Activated CD4-positive, alpha-beta T cell treated with anti-CD3 and anti-CD28 coated beads for 36 hours (primary cell): Measurements from ENCODE around the gene PACS2. TPM values are rescaled to one million over a fixed set of nuclear protein-coding genes. Genes with fewer than 3 reads are reported as not detected.
"Not testable (repeated sequence)": the region's sequence is repeated elsewhere in the genome, so short reads cannot be mapped to it uniquely, and the experiment has no call there.

ENCODE experiments used
- ATAC-seq: fragments of 200-7000 bp; cut with Tn5 transposase; one replicate; pipeline ENCODE4 v1.10.0; 2021; ENCODE audit warnings: mild to moderate bottlenecking, moderate library complexity
- CTCF ChIA-PET: fragments of 350-600 bp; sonication (Branson Sonifier 250); formaldehyde crosslinking; loops from one replicate; lab custom pipeline; 2021; ENCODE audit warnings: antibody characterized with exemption; lab: Charles Lee
- POLR2A ChIA-PET: fragments of 350-600 bp; sonication (Branson Sonifier 250); formaldehyde crosslinking; loops from one replicate; lab custom pipeline; 2021; ENCODE audit warnings: antibody characterized with exemption, inconsistent platforms; lab: Charles Lee
- DNase-seq: peaks from one replicate; pipeline ENCODE4 v3.0.0-alpha.2; 2020
- H3K27ac Mint-ChIP-seq: one replicate; pipeline ENCODE4 v1.8.0; 2021; ENCODE audit warnings: mixed read lengths
- H3K27me3 Mint-ChIP-seq: one replicate; pipeline ENCODE4 v1.8.0; 2021; ENCODE audit warnings: mixed read lengths
- H3K36me3 Mint-ChIP-seq: one replicate; pipeline ENCODE4 v1.8.0; 2021; ENCODE audit warnings: low read depth, mixed read lengths
- H3K4me1 Mint-ChIP-seq: one replicate; pipeline ENCODE4 v1.8.0; 2021; ENCODE audit warnings: mixed read lengths
- H3K4me3 Mint-ChIP-seq: one replicate; pipeline ENCODE4 v1.8.0; 2021; ENCODE audit warnings: mild to moderate bottlenecking, moderate library complexity, mixed read lengths
- H3K9me3 Mint-ChIP-seq: one replicate; pipeline ENCODE4 v1.8.0; 2021; ENCODE audit warnings: low read depth, mixed read lengths
- intact Hi-C, 2 experiments: fragments of 100-400 bp; cut with DNase I in 1 of 2; cut with micrococcal nuclease in 1 of 2; formaldehyde crosslinking; loops; one replicate each; pipeline versions ENCODE4 v1.14.2 to v1.15.1; 2022 to 2024; cut with DNase I, micrococcal nuclease
- total RNA-seq, 2 experiments: library from RNA; stranded (reverse); gene quantifications; one replicate each; pipeline ENCODE4 v1.2.3, GENCODE V29; 2021

The PACS2 gene
- total RNA-seq, 2 experiments from 2014 or later, result 30.6 to 32.9 TPM

- no peak for ATAC-seq
- H3K36me3 Mint-ChIP-seq, result no peaks in the 10 kb centered on the region
- no peak overlapping the region for H3K4me3 Mint-ChIP-seq
- ChIA-PET POLR2A (interaction anchor here (0.5 kb wide), 1 partner anchor 196 kb away, joined by 3 read pairs; no protein-coding TSS in a partner anchor), CTCF (interaction anchor here (1.0 to 2.2 kb wide), 2 partner anchors 9 to 13 kb away, joined by 4 to 9 read pairs; no protein-coding TSS in a partner anchor)
- H3K27ac Mint-ChIP-seq, result no peak overlapping the region
- intact Hi-C loops, result no loop called here
- H3K27me3 Mint-ChIP-seq, result no peaks in the 10 kb centered on the region
- no peak for DNase-seq
- H3K4me1 Mint-ChIP-seq, result peaks cover 27% of the 10 kb centered on the region
- H3K9me3 Mint-ChIP-seq, result no peaks in the 10 kb centered on the region
Observed at GRCh38 chr14:105333613-105334364, 19.2 kb downstream of the PACS2 start.

- Mint-ChIP-seq H3K4me3 (no peak overlapping the region), H3K36me3 (no peaks in the 10 kb centered on the region), H3K27ac (no peak overlapping the region), H3K4me1 (peaks cover 22% of the 10 kb centered on the region), H3K27me3 (no peaks in the 10 kb centered on the region), H3K9me3 (no peaks in the 10 kb centered on the region)
- intact Hi-C loops, result no loop called here
- ATAC-seq, result no peak
- POLR2A ChIA-PET, result interaction anchor here (0.5 kb wide), 1 partner anchor 196 kb away, joined by 3 read pairs; no protein-coding TSS in a partner anchor
- DNase-seq, result no peak
- CTCF ChIA-PET, result interaction anchor here (1.0 to 2.2 kb wide), 2 partner anchors 8 to 14 kb away, joined by 4 to 9 read pairs; no protein-coding TSS in a partner anchor
Observed at GRCh38 chr14:105334383-105335230, 20.1 kb downstream of the PACS2 start.

DNA sequence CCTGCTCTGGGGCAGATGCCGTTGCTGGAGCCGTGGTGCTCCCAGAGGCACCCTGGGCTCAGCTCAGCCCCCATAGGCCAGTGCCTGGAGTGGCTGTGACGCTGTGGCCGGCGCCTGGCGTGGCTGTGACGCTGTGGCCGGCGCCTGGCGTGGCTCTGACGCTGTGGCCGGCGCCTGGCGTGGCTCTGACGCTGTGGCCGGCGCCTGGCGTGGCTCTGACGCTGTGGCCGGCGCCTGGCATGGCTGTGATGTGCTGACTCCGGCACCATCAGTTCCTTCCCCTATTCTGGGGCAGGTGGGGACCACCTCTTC lies 20.6 kb downstream of the PACS2 start:
- ATAC-seq, intact Hi-C loops, H3K4me3 Mint-ChIP-seq, H3K9me3 Mint-ChIP-seq, DNase-seq, H3K36me3 Mint-ChIP-seq, H3K27me3 Mint-ChIP-seq, POLR2A ChIA-PET, H3K27ac Mint-ChIP-seq: not testable (repeated sequence)
- peaks cover 22% of the 10 kb centered on the region for H3K4me1 Mint-ChIP-seq
- CTCF ChIA-PET, result interaction anchor here (2.2 kb wide), 1 partner anchor 8 kb away, joined by 9 read pairs; no protein-coding TSS in a partner anchor

GRCh38 chr14:105335735-105336476 lies 21.4 kb downstream of the PACS2 start:
- H3K4me1 Mint-ChIP-seq, result peaks cover 14% of the 10 kb centered on the region
- POLR2A ChIA-PET, result no interaction called here
- H3K27me3 Mint-ChIP-seq, result no peaks in the 10 kb centered on the region
- CTCF ChIA-PET, result no interaction called here
- no peaks in the 10 kb centered on the region for H3K9me3 Mint-ChIP-seq
- DNase-seq (no peak), ATAC-seq (no peak)
- no peak overlapping the region for H3K27ac Mint-ChIP-seq
- H3K36me3 Mint-ChIP-seq, result no peaks in the 10 kb centered on the region
- intact Hi-C loops, result no loop called here
- no peak overlapping the region for H3K4me3 Mint-ChIP-seq

DNA sequence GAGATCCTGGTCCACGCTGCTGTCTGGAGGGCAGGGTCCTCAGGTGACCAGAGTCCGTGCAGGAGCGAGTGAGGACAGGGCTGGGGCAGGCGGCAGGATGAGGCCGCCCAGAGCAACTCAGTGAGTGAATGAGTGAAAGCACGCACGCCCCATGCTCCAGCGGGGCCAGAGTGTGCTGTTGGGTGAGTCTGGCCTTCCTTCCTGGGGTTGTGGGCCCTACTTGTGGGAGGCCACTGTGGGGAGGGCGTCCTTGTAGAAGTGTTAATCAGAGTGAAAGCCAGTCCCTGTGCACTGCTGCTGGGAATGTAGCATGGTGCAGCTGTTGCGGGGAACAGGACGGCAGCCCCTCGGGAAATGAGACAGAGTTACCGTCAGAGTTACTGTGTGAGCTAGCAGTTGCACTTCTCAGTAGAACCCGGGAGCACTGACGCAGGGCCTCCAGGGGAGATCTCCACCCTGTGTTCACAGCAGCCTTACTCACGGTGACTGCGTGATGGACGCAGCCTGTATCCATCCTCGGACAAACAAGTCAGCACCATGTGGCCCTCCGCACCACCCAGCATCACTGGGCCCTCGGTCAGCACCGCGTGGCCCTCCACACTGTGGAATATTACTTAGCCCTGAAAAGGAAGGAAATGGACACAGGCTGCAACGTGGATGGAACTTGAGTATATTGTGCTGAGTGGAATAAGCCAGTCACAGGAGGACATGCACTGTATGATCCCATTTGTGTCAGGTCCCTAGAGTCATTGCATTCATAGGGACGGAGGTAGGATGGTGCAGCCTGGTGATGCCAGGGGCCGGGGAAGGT lies 22.1 kb downstream of the PACS2 start:
- intact Hi-C loops, result no loop called here
- H3K36me3 Mint-ChIP-seq, result no peaks in the 10 kb centered on the region
- ATAC-seq (no peak), DNase-seq (no peak)
- H3K4me1 Mint-ChIP-seq, result peaks cover 10% of the 10 kb centered on the region
- ChIA-PET POLR2A (no interaction called here), CTCF (no interaction called here)
- H3K9me3 Mint-ChIP-seq, result no peaks in the 10 kb centered on the region
- H3K27me3 Mint-ChIP-seq, result no peaks in the 10 kb centered on the region
- no peak overlapping the region for H3K4me3 Mint-ChIP-seq
- no peak overlapping the region for H3K27ac Mint-ChIP-seq

GRCh38 chr14:105337433-105337832 lies 22.9 kb downstream of the PACS2 start:
- no peaks in the 10 kb centered on the region for H3K27me3 Mint-ChIP-seq
- no peak for DNase-seq
- ChIA-PET POLR2A (no interaction called here), CTCF (interaction anchor here (0.6 to 0.9 kb wide), 2 partner anchors 14 to 107 kb away, joined by 3 to 6 read pairs; no protein-coding TSS in a partner anchor)
- peaks cover 4% of the 10 kb centered on the region for H3K4me1 Mint-ChIP-seq
- H3K9me3 Mint-ChIP-seq, result no peaks in the 10 kb centered on the region
- intact Hi-C loops, result no loop called here
- no peak overlapping the region for H3K4me3 Mint-ChIP-seq
- peaks cover 2% of the 10 kb centered on the region for H3K36me3 Mint-ChIP-seq
- ATAC-seq, result no peak
- no peak overlapping the region for H3K27ac Mint-ChIP-seq

DNA sequence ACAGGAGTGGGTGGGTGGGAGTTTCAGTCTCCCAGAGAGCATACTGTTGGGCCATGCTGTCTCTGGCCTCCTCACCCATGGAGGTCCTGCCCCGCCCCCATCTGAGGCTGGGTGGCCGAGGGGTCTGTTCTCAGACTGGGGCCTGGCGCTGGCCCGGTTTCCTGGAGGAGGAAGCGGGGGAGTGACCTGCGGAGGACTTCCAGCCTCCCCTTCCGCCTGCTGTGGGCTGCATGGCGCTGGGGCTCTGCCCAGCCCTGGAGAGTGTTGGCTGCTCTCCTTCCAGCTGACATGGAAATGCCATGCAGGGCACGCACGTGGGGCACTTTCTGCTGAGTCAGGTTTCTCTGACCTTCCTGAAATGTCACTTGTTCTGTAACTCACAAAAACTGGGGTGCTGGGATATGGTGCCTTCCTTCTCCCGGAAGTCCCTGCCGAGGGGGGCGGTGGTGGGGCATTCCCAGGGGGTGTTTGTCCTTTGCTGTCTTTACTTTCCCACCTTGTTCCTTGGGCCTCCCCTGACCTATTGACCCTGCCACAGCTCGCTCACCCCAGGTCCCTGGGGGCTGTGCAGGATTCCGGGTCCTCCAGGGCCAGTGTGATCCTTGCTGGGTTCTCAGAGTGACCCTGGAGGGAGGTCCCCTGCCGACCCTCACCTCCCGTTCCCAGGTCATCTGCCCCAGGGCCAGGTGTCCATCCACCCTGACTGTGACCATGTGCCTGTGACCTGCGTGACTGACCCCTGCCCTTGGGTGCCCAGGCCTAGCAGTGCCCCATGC lies 23.6 kb downstream of the PACS2 start:
- H3K9me3 Mint-ChIP-seq, result no peaks in the 10 kb centered on the region
- intact Hi-C loops, result no loop called here
- CTCF ChIA-PET, result interaction anchor here (0.7 to 0.9 kb wide), 3 partner anchors 13 to 130 kb away, joined by 3 to 6 read pairs (median 5); no protein-coding TSS in a partner anchor

GRCh38 chr14:105340821-105341733 lies 26.5 kb downstream of the PACS2 start:
- ChIA-PET POLR2A (no interaction called here), CTCF (interaction anchor here (1.0 kb wide), 1 partner anchor 120 kb away, joined by 4 read pairs; no protein-coding TSS in a partner anchor)
- DNase-seq (no peak), ATAC-seq (no peak)
- peaks cover 4% of the 10 kb centered on the region for H3K9me3 Mint-ChIP-seq
- peaks cover 2% of the 10 kb centered on the region for H3K36me3 Mint-ChIP-seq
- no peaks in the 10 kb centered on the region for H3K27me3 Mint-ChIP-seq
- H3K27ac Mint-ChIP-seq, result no peak overlapping the region
- intact Hi-C loops, result no loop called here
- no peak overlapping the region for H3K4me3 Mint-ChIP-seq
- peaks cover 4% of the 10 kb centered on the region for H3K4me1 Mint-ChIP-seq

More for the DNA sequence above, 23.6 kb downstream of the PACS2 start:
- no peak overlapping the region for H3K27ac Mint-ChIP-seq
- H3K4me1 Mint-ChIP-seq, result peaks cover 4% of the 10 kb centered on the region
- DNase-seq (no peak), ATAC-seq (no peak)
- POLR2A ChIA-PET, result no interaction called here
- no peaks in the 10 kb centered on the region for H3K27me3 Mint-ChIP-seq
- H3K36me3 Mint-ChIP-seq, result peaks cover 2% of the 10 kb centered on the region
- H3K4me3 Mint-ChIP-seq, result no peak overlapping the region

DNA sequence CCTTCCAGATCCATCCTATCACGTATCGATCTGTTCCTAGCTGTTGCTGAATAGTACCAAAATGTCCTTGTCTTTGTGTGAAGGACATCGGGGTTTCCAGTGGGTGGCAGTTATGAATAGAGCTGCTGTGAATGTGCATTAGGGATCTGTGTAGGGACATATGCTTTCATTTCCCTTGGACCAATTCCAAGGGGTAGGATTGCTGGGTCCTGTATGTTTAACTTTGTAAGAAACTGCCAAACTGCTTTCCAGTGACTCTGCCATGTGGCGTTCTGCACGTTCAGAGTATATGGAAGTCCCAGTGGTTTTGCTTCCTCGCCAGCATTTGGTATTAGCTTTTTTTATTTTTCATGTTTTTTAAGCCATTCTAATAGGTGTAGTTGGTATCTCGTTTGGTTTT lies 28.6 kb downstream of the PACS2 start:
- Mint-ChIP-seq H3K4me1 (peaks cover 4% of the 10 kb centered on the region), H3K9me3 (peaks cover 4% of the 10 kb centered on the region), H3K36me3 (peaks cover 2% of the 10 kb centered on the region), H3K4me3 (no peak overlapping the region), H3K27me3 (no peaks in the 10 kb centered on the region), H3K27ac (no peak overlapping the region)
- POLR2A ChIA-PET, result no interaction called here
- ATAC-seq, result no peak
- CTCF ChIA-PET, result interaction anchor here (0.7 to 1.4 kb wide), 4 partner anchors 9 to 130 kb away, joined by 3 to 9 read pairs (median 3); no protein-coding TSS in a partner anchor
- no peak for DNase-seq
- intact Hi-C loops, result no loop called here
